Liver (tissue), 9 donors: ENCODE measurements around the gene GPRIN3. TPM values are rescaled to one million over a fixed set of nuclear protein-coding genes. Genes with fewer than 3 reads are reported as not detected.

Source experiments
- DNase-seq: peaks from one replicate; pipeline ENCODE4 v3.0.0-alpha.2; 2017; ENCODE audit warnings: low spot score
- H3K27ac ChIP-seq, 2 donors: one replicate each; pipeline ENCODE4 v1.7.0; 2013; ENCODE audit warnings: inconsistent platforms in 2 of 2, low read length in 2 of 2, control low read depth in 1 of 2, low read depth in 1 of 2, mild to moderate bottlenecking in 1 of 2
- H3K27me3 ChIP-seq, 4 donors: one replicate each; pipeline versions ENCODE4 v1.6.1 to v1.7.0; 2013; ENCODE audit warnings: low read length in 3 of 4, inconsistent platforms in 1 of 4, mild to moderate bottlenecking in 1 of 4, moderate library complexity in 1 of 4; ENCODE audit not compliant: control insufficient read depth in 4 of 4, insufficient read depth in 4 of 4
- H3K36me3 ChIP-seq, 4 donors: one replicate each; pipeline versions ENCODE4 v1.6.1 to v1.7.0; 2013; ENCODE audit warnings: low read length in 3 of 4, mild to moderate bottlenecking in 3 of 4, low read depth in 1 of 4, moderate library complexity in 1 of 4; ENCODE audit not compliant: control insufficient read depth in 4 of 4, insufficient read depth in 3 of 4
- H3K4me1 ChIP-seq, 4 donors: one replicate each; pipeline versions ENCODE4 v1.6.1 to v1.7.0; 2013; ENCODE audit warnings: low read length in 3 of 4, mild to moderate bottlenecking in 3 of 4, moderate library complexity in 1 of 4; ENCODE audit not compliant: control insufficient read depth in 4 of 4, insufficient read depth in 4 of 4
- H3K4me3 ChIP-seq, 3 donors: one replicate each; pipeline versions ENCODE4 v1.6.1 to v1.7.0; 2013; ENCODE audit warnings: low read length in 3 of 3, control low read depth in 1 of 3, low read depth in 1 of 3, mild to moderate bottlenecking in 1 of 3
- H3K9ac ChIP-seq, 2 donors: one replicate each; pipeline ENCODE4 v1.7.0; 2013; ENCODE audit warnings: low read length in 2 of 2, mild to moderate bottlenecking in 2 of 2, moderate library complexity in 2 of 2, control low read depth in 1 of 2, low read depth in 1 of 2
- H3K9me3 ChIP-seq, 4 donors: one replicate each; pipeline versions ENCODE4 v1.6.1 to v1.7.0; 2013; ENCODE audit warnings: low read length in 3 of 4; ENCODE audit not compliant: control insufficient read depth in 4 of 4
- ATF3 ChIP-seq: IDR thresholded peaks from 2 replicates; pipeline ENCODE4 v1.6.1; 2016; ENCODE audit warnings: antibody characterized with exemption
- CTCF ChIP-seq: fragments of 150-350 bp; IDR thresholded peaks from 2 replicates; pipeline ENCODE4 v1.5.1; 2017; ENCODE audit warnings: improper control_type of control experiment, low read depth, low read length; ENCODE audit not compliant: missing input control
- EGR1 ChIP-seq, 2 donors: IDR thresholded peaks; 2 replicates each; pipeline ENCODE4 v1.6.1; 2016 to 2018; ENCODE audit warnings: antibody characterized with exemption in 2 of 2, low read depth in 2 of 2
- FOXA1 ChIP-seq: IDR thresholded peaks from 2 replicates; pipeline ENCODE4 v1.6.1; 2016; ENCODE audit warnings: antibody characterized with exemption
- FOXA2 ChIP-seq: IDR thresholded peaks from 2 replicates; pipeline ENCODE4 v1.6.1; 2016; ENCODE audit warnings: antibody characterized with exemption
- GABPA ChIP-seq, 2 donors: IDR thresholded peaks in 1 of 2; conservative IDR thresholded peaks in 1 of 2; 2 replicates each; pipeline ENCODE4 v1.6.1; 2016; ENCODE audit warnings: antibody characterized with exemption in 2 of 2, mild to moderate bottlenecking in 1 of 2, moderate library complexity in 1 of 2
- HNF4A ChIP-seq, 2 donors: conservative IDR thresholded peaks; 2 replicates each; pipeline ENCODE4 v1.6.1; 2016; ENCODE audit warnings: antibody characterized with exemption in 2 of 2, mild to moderate bottlenecking in 2 of 2
- HNF4G ChIP-seq: IDR thresholded peaks from 2 replicates; pipeline ENCODE4 v1.6.1; 2016; ENCODE audit warnings: antibody characterized with exemption
- JUND ChIP-seq, 2 donors: IDR thresholded peaks; 2 replicates each; pipeline ENCODE4 v1.6.1; 2016; ENCODE audit warnings: antibody characterized with exemption in 2 of 2
- MAX ChIP-seq: IDR thresholded peaks from 2 replicates; pipeline ENCODE4 v1.6.1; 2016; ENCODE audit warnings: antibody characterized with exemption
- NR2F2 ChIP-seq: IDR thresholded peaks from 2 replicates; pipeline ENCODE4 v1.6.1; 2016; ENCODE audit warnings: antibody characterized with exemption
- RAD21 ChIP-seq, 2 donors: IDR thresholded peaks; 2 replicates each; pipeline ENCODE4 v1.6.1; 2016; ENCODE audit warnings: antibody characterized with exemption in 2 of 2, mild to moderate bottlenecking in 2 of 2
- RXRA ChIP-seq, 2 donors: IDR thresholded peaks; 2 replicates each; pipeline ENCODE4 v1.6.1; 2017 to 2018; ENCODE audit warnings: antibody characterized with exemption in 2 of 2, mild to moderate bottlenecking in 1 of 2
- SP1 ChIP-seq: IDR thresholded peaks from 2 replicates; pipeline ENCODE4 v1.6.1; 2018; ENCODE audit warnings: antibody characterized with exemption, mild to moderate bottlenecking
- TAF1 ChIP-seq: conservative IDR thresholded peaks from 2 replicates; pipeline ENCODE4 v1.6.1; 2016; ENCODE audit warnings: antibody characterized with exemption, mild to moderate bottlenecking
- YY1 ChIP-seq: IDR thresholded peaks from 2 replicates; pipeline ENCODE4 v1.6.1; 2016; ENCODE audit warnings: antibody characterized with exemption, mild to moderate bottlenecking
- WGBS: extraction: QIAGEN DNeasy Blood & Tissue Kit; methylation state at CpG from one replicate; pipeline ENCODE4 v1.1.7; 2013; 5-methylcytosine and 5-hydroxymethylcytosine counted together
- polyA plus RNA-seq, 2 donors: library from polyadenylated mRNA; stranded (reverse) in 1 of 2; unstranded in 1 of 2; fragments of 200-250 nt in 1 of 2; fragments of >200 nt in 1 of 2; fragmentation: Nextera tagmentation in 1 of 2; extraction: Ambion mirVana in 1 of 2; gene quantifications; one replicate each; pipeline versions ENCODE4 v1.2.1 to v1.2.3, GENCODE V29; 2013 to 2015
- total RNA-seq, 2 donors: library from RNA; depleted of rRNA; stranded (reverse); fragments of >200 nt; gene quantifications; one replicate each; pipeline ENCODE4 v1.2.3, GENCODE V29; 2014
- donor health status: healthy.
- donor health status: healthy.
- donor health status: healthy.
- donor health status: healthy.
- donor health status: healthy.

Gene GPRIN3
- total and polyA plus RNA-seq, 4 donors, result 0.25 to 1.5 (median 0.95) TPM

GRCh38 chr4:89249716-89250361 lies 57.8 kb downstream of the GPRIN3 start:
- no peaks in the 10 kb centered on the region for H3K9me3 ChIP-seq
- no peak overlapping the region for H3K9ac ChIP-seq
- no peak overlapping the region for H3K4me3 ChIP-seq
- no peaks in the 10 kb centered on the region for H3K36me3 ChIP-seq
- TF ChIP-seq YY1, result no peak
- no peak for TF ChIP-seq MAX
- TF ChIP-seq NR2F2, result no peak
- no peak for TF ChIP-seq EGR1 (IDR thresholded peaks at IDR 0.05; ENCODE audit: low read depth in 2 of 2)
- TF ChIP-seq TAF1, result no peak
- no peak for TF ChIP-seq GABPA (IDR thresholded peaks at IDR 0.05 in 1 of 2, conservative IDR thresholded peaks at IDR 0.05 in 1 of 2)
- TF ChIP-seq HNF4A (conservative IDR thresholded peaks at IDR 0.05), result no peak
- TF ChIP-seq SP1, result no peak
- no peak for TF ChIP-seq ATF3
- no peak for TF ChIP-seq CTCF
- TF ChIP-seq FOXA2, result no peak
- TF ChIP-seq JUND (IDR thresholded peaks at IDR 0.05), result no peak
- TF ChIP-seq RAD21 (IDR thresholded peaks at IDR 0.05), result no peak
- TF ChIP-seq RXRA (IDR thresholded peaks at IDR 0.05), result no peak
- no peak for TF ChIP-seq HNF4G
- no peak for TF ChIP-seq FOXA1
- 94% methylated on average over 13 of the region's 13 CpGs for WGBS
- H3K27ac ChIP-seq, result no peak overlapping the region
- DNase-seq, result no peak
- no peaks in the 10 kb centered on the region for H3K27me3 ChIP-seq
- no peaks in the 10 kb centered on the region for H3K4me1 ChIP-seq

GRCh38 chr4:89249313-89249712 lies 58.3 kb downstream of the GPRIN3 start:
- TF ChIP-seq TAF1 (no peak), RXRA (IDR thresholded peaks at IDR 0.05) (no peak), EGR1 (IDR thresholded peaks at IDR 0.05; ENCODE audit: low read depth in 2 of 2) (no peak), NR2F2 (no peak), FOXA2 (no peak), JUND (IDR thresholded peaks at IDR 0.05) (no peak)
- H3K27ac ChIP-seq, result no peak overlapping the region
- H3K36me3 ChIP-seq, result no peaks in the 10 kb centered on the region
- WGBS, result 95% methylated on average over 2 of the region's 2 CpGs
- no peaks in the 10 kb centered on the region for H3K27me3 ChIP-seq
- DNase-seq, result no peak
- H3K4me3 ChIP-seq, result no peak overlapping the region
- H3K9ac ChIP-seq, result no peak overlapping the region
- peaks cover 0 to 1% (median 0%) of the 10 kb centered on the region in 4 donors for H3K4me1 ChIP-seq
- H3K9me3 ChIP-seq, result no peaks in the 10 kb centered on the region

- peaks cover 0 to 2% (median 0%) of the 10 kb centered on the region in 4 donors for H3K4me1 ChIP-seq
- no peaks in the 10 kb centered on the region for H3K36me3 ChIP-seq
- no peaks in the 10 kb centered on the region for H3K9me3 ChIP-seq
- TF ChIP-seq HNF4G (no peak), FOXA1 (no peak), SP1 (no peak), MAX (no peak), HNF4A (conservative IDR thresholded peaks at IDR 0.05) (no peak), GABPA (IDR thresholded peaks at IDR 0.05 in 1 of 2, conservative IDR thresholded peaks at IDR 0.05 in 1 of 2) (no peak), EGR1 (IDR thresholded peaks at IDR 0.05; ENCODE audit: low read depth in 2 of 2) (no peak), CTCF (no peak), FOXA2 (no peak), RXRA (IDR thresholded peaks at IDR 0.05) (no peak)
- H3K4me3 ChIP-seq, result no peak overlapping the region
- H3K9ac ChIP-seq, result no peak overlapping the region
- 95% methylated on average over 11 of the region's 11 CpGs for WGBS
- H3K27me3 ChIP-seq, result no peaks in the 10 kb centered on the region
- no peak overlapping the region for H3K27ac ChIP-seq
- no peak for DNase-seq
Measured at GRCh38 chr4:89248879-89249281, 58.7 kb downstream of the GPRIN3 start.
